ENCODE data around the gene STAM.

The STAM gene

GRCh38 chr10:17659365-17659764 lies 15.4 kb downstream of the STAM start (continued):
- TF ChIP-seq ZSCAN4 (tag by site-specific recombination; IDR thresholded peaks at IDR 0.05) (no peak), SP2 (tag by site-specific recombination; IDR thresholded peaks at IDR 0.05) (no peak), ZNF561 (tag by site-specific recombination; IDR thresholded peaks at IDR 0.05; ENCODE audit: borderline replicate concordance) (no peak), ZFP3 (tag by site-specific recombination; IDR thresholded peaks at IDR 0.05; ENCODE audit: low read depth) (no peak), ZNF223 (tag by site-specific recombination; IDR thresholded peaks at IDR 0.05) (no peak)

GRCh38 chr10:17660921-17661320 lies 17.0 kb downstream of the STAM start:
- Histone ChIP-seq H3K4me3 (ENCODE audit: low read depth, low read length) (no peak overlapping the region), H3K4me1 (ENCODE audit: control insufficient read depth, insufficient read depth, low read length) (no peaks in the 10 kb centered on the region)
- CTCF ChIA-PET, result no interaction called here

GRCh38 chr10:17661510-17661909 lies 17.6 kb downstream of the STAM start:
- TF ChIP-seq ZNF610 (tag by site-specific recombination; IDR thresholded peaks at IDR 0.05; ENCODE audit: borderline replicate concordance) (no peak), ELK4 (IDR thresholded peaks at IDR 0.05; ENCODE audit: borderline replicate concordance, low read depth, low read length) (no peak)
- ChIA-PET CTCF (no interaction called here), POLR2A (interaction anchor here (1.9 kb wide), 1 partner anchor 18 kb away, joined by 6 read pairs; the partner anchor contains the start of gene STAM)
- no peaks in the 10 kb centered on the region for H3K4me1 ChIP-seq (ENCODE audit: control insufficient read depth, insufficient read depth, low read length)
- peaks cover 0 to 7% of the 10 kb centered on the region in 2 experiments; a peak in 1 of 3 replicates for H3K36me3 ChIP-seq (ENCODE audit: control insufficient read depth in 2 of 2, insufficient read depth in 1 of 2, low read length in 2 of 2)
- H3K27ac ChIP-seq (ENCODE audit: extremely low read depth, low read depth, low read length), result no peak overlapping the region
- H3K4me3 ChIP-seq (ENCODE audit: low read depth, low read length), result no peak overlapping the region
- no peaks in the 10 kb centered on the region for H3K9me3 ChIP-seq (ENCODE audit: control insufficient read depth, insufficient read depth, low read depth, low read length)

More at GRCh38 chr10:17660921-17661320, 17.0 kb downstream of the STAM start:
- no peak overlapping the region for H3K27ac ChIP-seq (ENCODE audit: extremely low read depth, low read depth, low read length)
- H3K9me3 ChIP-seq (ENCODE audit: control insufficient read depth, insufficient read depth, low read depth, low read length), result no peaks in the 10 kb centered on the region
- POLR2A ChIA-PET, result no interaction called here
- TF ChIP-seq ZBTB6 (tag by site-specific recombination; IDR thresholded peaks at IDR 0.05) (no peak), ZNF580 (tag by site-specific recombination; IDR thresholded peaks at IDR 0.05) (no peak), ZNF184 (tag by site-specific recombination; IDR thresholded peaks at IDR 0.05) (no peak), SP7 (tag by site-specific recombination; IDR thresholded peaks at IDR 0.05) (no peak), ZNF391 (tag by site-specific recombination; IDR thresholded peaks at IDR 0.05; ENCODE audit: borderline replicate concordance, low read depth) (no peak), SCRT2 (tag by site-specific recombination; IDR thresholded peaks at IDR 0.05) (no peak), ZNF837 (tag by site-specific recombination; IDR thresholded peaks at IDR 0.05) (no peak), ZNF585B (tag by site-specific recombination; IDR thresholded peaks at IDR 0.05) (no peak), REPIN1 (tag by site-specific recombination; IDR thresholded peaks at IDR 0.05; ENCODE audit: low read depth) (no peak), ZNF18 (tag by site-specific recombination; IDR thresholded peaks at IDR 0.05) (no peak), KLF1 (tag by site-specific recombination; IDR thresholded peaks at IDR 0.05) (no peak), ZNF501 (tag by site-specific recombination; IDR thresholded peaks at IDR 0.05) (no peak), ZNF335 (tag by site-specific recombination; conservative IDR thresholded peaks at IDR 0.05) (no peak), KLF16 (tag by site-specific recombination; IDR thresholded peaks at IDR 0.05) (no peak), ZNF530 (tag by site-specific recombination; IDR thresholded peaks at IDR 0.05; ENCODE audit: low read depth) (no peak)
- H3K36me3 ChIP-seq (ENCODE audit: control insufficient read depth in 2 of 2, insufficient read depth in 1 of 2, low read length in 2 of 2), result peaks cover 0 to 7% of the 10 kb centered on the region in 2 experiments; a peak in 1 of 3 replicates
